CD14-positive monocyte (primary cell): Measurements from ENCODE around the gene C20orf144. TPM values are rescaled to one million over a fixed set of nuclear protein-coding genes. Genes with fewer than 3 reads are reported as not detected.
"Not testable (repeated sequence)": the region's sequence is repeated elsewhere in the genome, so short reads cannot be mapped to it uniquely, and the experiment has no call there.

Experiments
- DNase-seq, 3 donors: peaks; one replicate each; pipeline ENCODE4 v3.0.0-alpha.2; 2011 to 2022
- H2AFZ ChIP-seq: 2 replicates; pipeline ENCODE4 v1.6.0; 2012; ENCODE audit warnings: mild to moderate bottlenecking, low read depth, low read length, inconsistent platforms; ENCODE audit not compliant: insufficient read depth, poor library complexity, severe bottlenecking
- H3K27ac ChIP-seq, 2 donors: 1 replicate in 1 of 2; 2 replicates in 1 of 2; pipeline ENCODE4 v1.5.1; 2012 to 2013; ENCODE audit warnings: low read length in 2 of 2, control low read depth in 1 of 2, inconsistent platforms in 1 of 2, low read depth in 1 of 2, mild to moderate bottlenecking in 1 of 2
- H3K27me3 ChIP-seq, 2 donors: one replicate each; pipeline versions ENCODE4 v1.6.0 to v1.6.1; 2011 to 2013; ENCODE audit warnings: low read length in 2 of 2; ENCODE audit not compliant: control insufficient read depth in 2 of 2, insufficient read depth in 2 of 2
- H3K36me3 ChIP-seq, 2 donors: replicated peaks in 1 of 2; 1 replicate in 1 of 2; 2 replicates in 1 of 2; pipeline versions ENCODE4 v1.5.1 to v1.6.1; 2012 to 2013; ENCODE audit warnings: low read length in 2 of 2, control low read depth in 1 of 2, inconsistent platforms in 1 of 2, mild to moderate bottlenecking in 1 of 2; ENCODE audit not compliant: insufficient read depth in 2 of 2, control insufficient read depth in 1 of 2
- H3K4me1 ChIP-seq, 2 donors: 1 replicate in 1 of 2; 2 replicates in 1 of 2; pipeline versions ENCODE4 v1.5.1 to v1.6.1; 2012 to 2013; ENCODE audit warnings: low read length in 2 of 2, control low read depth in 1 of 2, inconsistent platforms in 1 of 2, mild to moderate bottlenecking in 1 of 2, moderate library complexity in 1 of 2; ENCODE audit not compliant: insufficient read depth in 2 of 2, control insufficient read depth in 1 of 2
- H3K4me2 ChIP-seq: replicated peaks from 2 replicates; pipeline ENCODE3; 2012; ENCODE audit warnings: low read length, moderate library complexity, mild to moderate bottlenecking; ENCODE audit not compliant: poor library complexity, severe bottlenecking; ENCODE audit errors: extremely low read depth
- H3K4me3 ChIP-seq, 3 experiments: fragments of 200-600 bp in 1 of 3; sonication (generic) in 1 of 3; replicated peaks in 1 of 3; 1 replicate in 2 of 3; 2 replicates in 1 of 3; pipeline ENCODE4 v1.5.1; 2011 to 2013; ENCODE audit warnings: low read length in 3 of 3, mild to moderate bottlenecking in 3 of 3, control low read depth in 2 of 3, low read depth in 2 of 3, inconsistent platforms in 1 of 3, moderate library complexity in 1 of 3
- H3K79me2 ChIP-seq: 2 replicates; pipeline ENCODE4 v1.6.0; 2012; ENCODE audit warnings: mild to moderate bottlenecking, control low read depth, inconsistent platforms, low read length, moderate library complexity; ENCODE audit not compliant: insufficient read depth
- H3K9ac ChIP-seq: 2 replicates; pipeline ENCODE4 v1.6.0; 2017; ENCODE audit warnings: low read length, mild to moderate bottlenecking; ENCODE audit not compliant: insufficient read depth, poor library complexity, severe bottlenecking
- H3K9me3 ChIP-seq, 2 donors: replicated peaks in 1 of 2; 1 replicate in 1 of 2; 2 replicates in 1 of 2; pipeline versions ENCODE4 v1.5.1 to v1.6.1; 2012 to 2013; ENCODE audit warnings: low read length in 2 of 2, control low read depth in 1 of 2; ENCODE audit not compliant: control insufficient read depth in 1 of 2, insufficient read depth in 1 of 2
- H4K20me1 ChIP-seq: 2 replicates; pipeline ENCODE4 v1.6.0; 2012; ENCODE audit warnings: mild to moderate bottlenecking, low read length, control low read depth, moderate library complexity; ENCODE audit not compliant: insufficient read depth
- H3K27ac Mint-ChIP-seq, 7 donors: one replicate each; pipeline ENCODE4 v1.8.0; 2020; ENCODE audit warnings: mild to moderate bottlenecking in 7 of 7, mixed read lengths in 7 of 7, moderate library complexity in 6 of 7, inconsistent platforms in 2 of 7
- H3K27me3 Mint-ChIP-seq, 3 donors: one replicate each; pipeline ENCODE4 v1.8.0; 2021 to 2022; ENCODE audit warnings: low read depth in 3 of 3, mild to moderate bottlenecking in 3 of 3, mixed read lengths in 3 of 3, moderate library complexity in 3 of 3, inconsistent platforms in 1 of 3
- H3K36me3 Mint-ChIP-seq, 2 donors: one replicate each; pipeline ENCODE4 v1.8.0; 2020; ENCODE audit warnings: mixed read lengths in 2 of 2, inconsistent platforms in 1 of 2, mild to moderate bottlenecking in 1 of 2
- H3K4me1 Mint-ChIP-seq: one replicate; pipeline ENCODE4 v1.8.0; 2020; ENCODE audit warnings: mild to moderate bottlenecking, mixed read lengths
- H3K4me3 Mint-ChIP-seq, 2 donors: one replicate each; pipeline ENCODE4 v1.8.0; 2020; ENCODE audit warnings: mild to moderate bottlenecking in 2 of 2, mixed read lengths in 2 of 2, moderate library complexity in 1 of 2
- H3K9me3 Mint-ChIP-seq, 7 donors: one replicate each; pipeline ENCODE4 v1.8.0; 2020 to 2022; ENCODE audit warnings: mixed read lengths in 7 of 7, mild to moderate bottlenecking in 6 of 7, moderate library complexity in 6 of 7, inconsistent platforms in 2 of 7
- WGBS: methylation state at CpG from one replicate; pipeline ENCODE4 v1.1.5; 2013; ENCODE audit warnings: missing lambda C conversion rate; ENCODE audit not compliant: insufficient coverage; 5-methylcytosine and 5-hydroxymethylcytosine counted together
- intact Hi-C, 2 donors: fragments of 100-400 bp; cut with micrococcal nuclease; formaldehyde crosslinking; loops; one replicate each; pipeline versions ENCODE4 v1.15.0 to v1.15.1; 2023
- polyA plus RNA-seq, 3 donors: library from polyadenylated mRNA; depleted of rRNA in 1 of 3; unstranded in 2 of 3; stranded (reverse) in 1 of 3; fragments of 300-500 nt in 2 of 3; fragments of >200 nt in 1 of 3; fragmentation: Illumina TruSeq in 2 of 3; gene quantifications; 1 replicate in 2 of 3; 2 replicates in 1 of 3; pipeline ENCODE4 v1.2.3, GENCODE V29; 2012 to 2021
- TF ChIP-seq, protein P1 (sequence below): fragments of 200-600 bp; IDR thresholded peaks from one replicate; pipeline ENCODE4 v1.8.0; 2022; ENCODE audit warnings: antibody characterized with exemption, mild to moderate bottlenecking

Gene C20orf144
- polyA plus RNA-seq, 3 donors, result 0.13 TPM; not detected in 2

DNA sequence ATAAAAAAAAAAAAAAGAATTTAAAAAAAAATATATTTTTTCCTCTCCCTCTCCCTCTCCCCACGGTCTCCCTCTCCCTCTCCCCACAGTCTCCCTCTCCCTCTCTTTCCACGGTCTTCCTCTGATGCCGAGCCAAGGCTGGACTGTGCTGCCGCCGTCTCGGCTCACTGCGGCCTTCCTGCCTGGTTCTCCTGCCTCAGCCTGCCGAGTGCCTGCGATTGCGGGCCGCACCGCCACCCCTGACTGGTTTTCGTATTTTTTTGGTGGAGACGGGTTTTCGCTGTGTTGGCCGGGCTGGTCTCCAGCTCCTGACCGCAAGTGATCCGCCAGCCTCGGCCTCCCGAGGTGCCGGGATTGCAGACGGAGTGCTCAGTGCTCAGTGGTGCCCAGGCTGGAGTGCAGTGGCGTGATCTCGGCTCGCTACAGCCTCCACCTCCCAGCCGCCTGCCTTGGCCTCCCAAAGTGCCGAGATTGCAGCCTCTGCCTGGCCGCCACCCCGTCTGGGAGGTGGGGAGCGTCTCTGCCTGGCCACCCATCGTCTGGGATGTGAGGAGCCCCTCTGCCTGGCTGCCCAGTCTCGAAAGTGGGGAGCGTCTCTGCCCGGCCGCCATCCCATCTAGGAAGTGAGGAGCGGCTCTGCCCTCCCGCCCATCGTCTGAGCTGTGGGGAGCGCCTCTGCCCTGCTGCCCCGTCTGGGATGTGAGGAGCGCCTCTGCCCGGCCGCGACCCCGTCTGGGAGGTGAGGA is 38.7 kb downstream of the C20orf144 start:
- H3K27me3 ChIP-seq, H3K9ac ChIP-seq, H3K4me3 ChIP-seq, H3K36me3 ChIP-seq, H3K4me3 Mint-ChIP-seq, H3K4me1 Mint-ChIP-seq, DNase-seq, H4K20me1 ChIP-seq, H3K27ac Mint-ChIP-seq, H3K27me3 Mint-ChIP-seq, H3K4me2 ChIP-seq, H3K27ac ChIP-seq, intact Hi-C loops, H3K4me1 ChIP-seq, H3K79me2 ChIP-seq, H2AFZ ChIP-seq: not testable (repeated sequence)
- H3K36me3 Mint-ChIP-seq, result peaks cover 5 to 14% of the 10 kb centered on the region in 2 donors
- WGBS, result 99% methylated on average over 39 of the region's 45 CpGs
- peaks cover 0 to 10% of the 10 kb centered on the region in 2 donors for H3K9me3 ChIP-seq
- peaks cover 10 to 27% (median 17%) of the 10 kb centered on the region in 7 donors for H3K9me3 Mint-ChIP-seq

DNA sequence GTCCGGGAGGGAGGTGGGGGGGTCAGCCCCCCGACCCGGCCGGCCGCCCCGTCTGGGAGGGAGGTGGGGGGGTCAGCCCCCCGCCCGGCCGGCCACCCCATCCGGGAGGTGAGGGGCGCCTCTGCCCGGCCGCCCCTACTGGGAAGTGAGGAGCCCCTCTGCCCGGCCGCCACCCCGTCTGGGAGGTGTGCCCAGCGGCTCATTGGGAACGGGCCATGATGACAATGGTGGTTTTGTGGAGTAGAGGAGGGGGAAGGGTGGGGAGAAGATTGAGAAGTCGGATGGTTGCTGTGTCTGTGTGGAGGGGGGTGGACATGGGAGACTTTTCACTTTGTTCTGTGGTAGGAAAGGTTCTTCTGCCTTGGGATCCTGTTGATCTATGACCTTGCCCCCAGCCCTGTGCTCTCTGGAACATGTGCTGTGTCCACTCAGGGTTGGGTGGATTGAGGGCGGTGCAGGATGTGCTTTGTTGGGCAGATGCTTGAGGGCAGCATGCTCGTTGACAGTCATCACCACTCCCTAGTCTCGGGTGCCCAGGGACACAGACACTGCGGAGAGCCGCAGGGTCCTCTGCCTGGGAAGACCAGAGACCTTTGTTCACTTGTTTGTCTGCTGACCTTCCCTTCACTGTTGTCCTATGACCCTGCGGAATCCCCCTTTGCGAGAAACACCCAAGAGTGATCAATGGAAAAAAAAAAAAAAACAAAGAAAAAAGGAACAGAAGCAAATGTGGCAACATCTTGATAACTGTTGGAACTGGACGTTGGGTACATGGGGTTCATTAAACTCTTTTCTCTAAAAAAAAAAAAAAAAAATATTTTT is 39.7 kb downstream of the C20orf144 start:
- no peak overlapping the region for H3K9ac ChIP-seq
- Mint-ChIP-seq H3K4me3 (no peak overlapping the region), H3K27me3 (peaks cover 0 to 2% (median 0%) of the 10 kb centered on the region in 3 donors), H3K4me1 (no peaks in the 10 kb centered on the region), H3K27ac (no peak overlapping the region), H3K9me3 (peaks cover 10 to 24% (median 17%) of the 10 kb centered on the region in 7 donors), H3K36me3 (peaks cover 7 to 19% of the 10 kb centered on the region in 2 donors)
- 91% methylated on average over 17 of the region's 27 CpGs for WGBS
- H3K4me2 ChIP-seq, result no peak overlapping the region
- no peaks in the 10 kb centered on the region for H3K79me2 ChIP-seq
- peaks cover 6 to 14% of the 10 kb centered on the region in 2 donors for H3K36me3 ChIP-seq
- peaks cover 0 to 10% of the 10 kb centered on the region in 2 donors for H3K9me3 ChIP-seq
- H2AFZ ChIP-seq, result no peak overlapping the region
- intact Hi-C loops, result no loop called here
- DNase-seq, result no peak
- no peaks in the 10 kb centered on the region for H3K4me1 ChIP-seq
- no peaks in the 10 kb centered on the region for H4K20me1 ChIP-seq
- H3K27me3 ChIP-seq, result no peaks in the 10 kb centered on the region
- no peak overlapping the region for H3K4me3 ChIP-seq
- H3K27ac ChIP-seq, result no peak overlapping the region
- TF ChIP-seq, protein P1, sequence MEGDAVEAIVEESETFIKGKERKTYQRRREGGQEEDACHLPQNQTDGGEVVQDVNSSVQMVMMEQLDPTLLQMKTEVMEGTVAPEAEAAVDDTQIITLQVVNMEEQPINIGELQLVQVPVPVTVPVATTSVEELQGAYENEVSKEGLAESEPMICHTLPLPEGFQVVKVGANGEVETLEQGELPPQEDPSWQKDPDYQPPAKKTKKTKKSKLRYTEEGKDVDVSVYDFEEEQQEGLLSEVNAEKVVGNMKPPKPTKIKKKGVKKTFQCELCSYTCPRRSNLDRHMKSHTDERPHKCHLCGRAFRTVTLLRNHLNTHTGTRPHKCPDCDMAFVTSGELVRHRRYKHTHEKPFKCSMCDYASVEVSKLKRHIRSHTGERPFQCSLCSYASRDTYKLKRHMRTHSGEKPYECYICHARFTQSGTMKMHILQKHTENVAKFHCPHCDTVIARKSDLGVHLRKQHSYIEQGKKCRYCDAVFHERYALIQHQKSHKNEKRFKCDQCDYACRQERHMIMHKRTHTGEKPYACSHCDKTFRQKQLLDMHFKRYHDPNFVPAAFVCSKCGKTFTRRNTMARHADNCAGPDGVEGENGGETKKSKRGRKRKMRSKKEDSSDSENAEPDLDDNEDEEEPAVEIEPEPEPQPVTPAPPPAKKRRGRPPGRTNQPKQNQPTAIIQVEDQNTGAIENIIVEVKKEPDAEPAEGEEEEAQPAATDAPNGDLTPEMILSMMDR, result no peak
